ENCODE measurements around the gene LY6G5B. TPM values are rescaled to one million over a fixed set of nuclear protein-coding genes. Genes with fewer than 3 reads are reported as not detected.
A peak's percentile ranks its signal among the peaks of the same experiment; 100 is the strongest.

Gene LY6G5B
- total RNA-seq, 2 donors from 2014 or later = 1.8 to 13.0 TPM

DNA sequence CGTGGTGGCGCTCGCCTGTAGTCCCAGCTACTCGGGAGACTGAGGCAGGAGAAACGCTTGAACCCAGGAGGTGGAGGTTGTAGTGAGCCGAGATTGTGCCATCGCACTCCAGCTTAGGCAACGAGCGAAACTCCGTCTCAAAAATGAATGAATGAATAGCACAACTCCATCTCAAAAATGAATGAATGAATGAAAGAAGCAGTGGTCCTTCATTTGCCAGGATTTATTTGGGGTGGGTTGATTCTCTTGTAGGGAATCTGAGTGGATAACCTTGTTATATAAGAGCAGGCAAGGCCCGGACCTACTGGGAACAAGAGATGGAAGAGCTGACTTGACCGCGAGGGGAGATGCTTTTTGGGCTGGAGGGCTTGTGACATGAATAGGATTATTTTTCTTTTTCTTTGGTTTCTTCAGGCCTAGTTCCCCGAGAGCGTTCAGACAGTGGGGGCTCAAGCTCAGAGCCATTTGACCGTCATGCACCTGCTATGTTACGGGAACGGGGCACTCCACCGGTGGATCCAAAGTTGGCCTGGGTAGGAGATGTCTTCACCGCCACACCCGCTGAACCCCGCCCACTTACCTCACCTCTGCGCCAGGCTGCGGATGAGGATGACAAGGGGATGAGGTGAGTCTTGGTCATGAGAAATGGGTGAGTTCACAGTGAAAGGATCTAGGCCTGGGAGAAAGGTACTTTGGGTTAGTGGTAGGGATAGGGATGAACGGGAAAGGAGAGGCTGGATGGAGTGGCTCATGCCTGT, 39.4 kb upstream of the LY6G5B start:
- Histone ChIP-seq H3K4me1 (replicated peaks) (no peaks in the 10 kb centered on the region), H3K27me3 (replicated peaks; ENCODE audit: insufficient read depth) (no peaks in the 10 kb centered on the region), H3K4me3 (no peak overlapping the region), H3K27ac (no peak overlapping the region), H3K36me3 (peaks cover 53 to 57% of the 10 kb centered on the region in 2 donors), H3K9me3 (no peaks in the 10 kb centered on the region)
- TF ChIP-seq POLR2AphosphoS5 (IDR thresholded peaks at IDR 0.05) (no peak), POLR2A (IDR thresholded peaks at IDR 0.05) (no peak), CTCF (IDR thresholded peaks at IDR 0.05) (no peak)
- intact Hi-C loops (cut with DNase I) = no loop called here
- no peak for DNase-seq (ENCODE audit: low spot score)
- 90% methylated on average over 25 of the region's 25 CpGs for WGBS

DNA sequence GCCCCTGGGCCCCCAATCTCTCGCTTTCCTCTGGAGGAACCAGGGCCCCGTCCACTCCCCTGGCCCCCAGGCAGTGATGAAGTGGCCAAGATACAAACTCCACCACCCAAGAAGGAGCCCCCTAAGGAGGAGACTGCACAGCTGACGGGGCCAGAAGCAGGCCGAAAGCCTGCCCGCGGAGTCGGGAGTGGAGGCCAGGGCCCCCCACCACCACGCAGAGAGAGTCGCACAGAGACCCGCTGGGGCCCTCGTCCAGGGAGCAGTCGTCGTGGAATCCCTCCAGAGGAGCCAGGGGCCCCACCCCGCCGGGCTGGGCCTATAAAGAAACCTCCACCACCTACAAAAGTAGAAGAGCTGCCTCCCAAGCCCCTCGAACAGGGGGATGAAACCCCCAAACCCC, 38.6 kb upstream of the LY6G5B start:
- Histone ChIP-seq H3K27ac (no peak overlapping the region), H3K27me3 (replicated peaks; ENCODE audit: insufficient read depth) (no peaks in the 10 kb centered on the region), H3K9me3 (no peaks in the 10 kb centered on the region), H3K36me3 (peaks cover 48 to 57% of the 10 kb centered on the region in 2 donors), H3K4me3 (no peak overlapping the region), H3K4me1 (replicated peaks) (no peaks in the 10 kb centered on the region)
- intact Hi-C loops (cut with DNase I) = no loop called here
- no peak for DNase-seq (ENCODE audit: low spot score)
- WGBS = 77% methylated on average over 16 of the region's 16 CpGs
- TF ChIP-seq CTCF (IDR thresholded peaks at IDR 0.05) = no peak
- TF ChIP-seq POLR2AphosphoS5 (IDR thresholded peaks at IDR 0.05) = no peak
- no peak for TF ChIP-seq POLR2A (IDR thresholded peaks at IDR 0.05)

GRCh38 chr6:31631681-31632278, 38.0 kb upstream of the LY6G5B start:
- no peaks in the 10 kb centered on the region for H3K27me3 ChIP-seq (replicated peaks; ENCODE audit: insufficient read depth)

GRCh38 chr6:31632279-31632946, 37.4 kb upstream of the LY6G5B start:
- no peak for TF ChIP-seq CTCF (IDR thresholded peaks at IDR 0.05)
- no peak for TF ChIP-seq POLR2AphosphoS5 (IDR thresholded peaks at IDR 0.05)
- no peak for TF ChIP-seq POLR2A (IDR thresholded peaks at IDR 0.05)
- Histone ChIP-seq H3K27me3 (replicated peaks; ENCODE audit: insufficient read depth) (no peaks in the 10 kb centered on the region), H3K36me3 (peaks cover 43 to 54% of the 10 kb centered on the region in 2 donors), H3K27ac (peak overlapping the region in 1 of 2 donors; percentile 32), H3K4me3 (no peak overlapping the region), H3K9me3 (no peaks in the 10 kb centered on the region), H3K4me1 (replicated peaks) (no peaks in the 10 kb centered on the region)
- DNase-seq (ENCODE audit: low spot score) = no peak
- intact Hi-C loops (cut with DNase I) = no loop called here
- WGBS = 81% methylated on average over 26 of the region's 26 CpGs

More at GRCh38 chr6:31631681-31632278, 38.0 kb upstream of the LY6G5B start:
- WGBS = 83% methylated on average over 29 of the region's 32 CpGs
- Histone ChIP-seq H3K27ac (peak overlapping the region in 1 of 2 donors; percentile 32), H3K4me3 (no peak overlapping the region), H3K36me3 (peaks cover 49 to 56% of the 10 kb centered on the region in 2 donors), H3K9me3 (no peaks in the 10 kb centered on the region), H3K4me1 (replicated peaks) (no peaks in the 10 kb centered on the region)
- no peak for TF ChIP-seq POLR2A (IDR thresholded peaks at IDR 0.05)
- no peak for TF ChIP-seq CTCF (IDR thresholded peaks at IDR 0.05)
- TF ChIP-seq POLR2AphosphoS5 (IDR thresholded peaks at IDR 0.05) = no peak
- DNase-seq (ENCODE audit: low spot score) = no peak
- intact Hi-C loops (cut with DNase I) = no loop called here
